Activated naive CD8-positive, alpha-beta T cell treated with anti-CD3 and anti-CD28 coated beads, Interleukin-2, amount 10 ng/mL, durations not matched to agents 7 days and 5 days (primary cell): ENCODE measurements around the gene GNA15. TPM values are rescaled to one million over a fixed set of nuclear protein-coding genes. Genes with fewer than 3 reads are reported as not detected.

Source experiments
- ATAC-seq: fragments of 150-1000 bp; cut with Tn5 transposase; one replicate; pipeline ENCODE4 v1.10.0; 2021; ENCODE audit warnings: low read depth, moderate library complexity
- POLR2A ChIA-PET: fragments of 350-600 bp; sonication (Branson Sonifier 250); formaldehyde crosslinking; loops from one replicate; lab custom pipeline; 2021; ENCODE audit warnings: antibody characterized with exemption; lab: Charles Lee
- DNase-seq: peaks from one replicate; pipeline ENCODE4 v3.0.0; 2021
- H3K27ac Mint-ChIP-seq: one replicate; pipeline ENCODE4 v1.8.0; 2022; ENCODE audit warnings: mild to moderate bottlenecking, mixed read lengths
- H3K27me3 Mint-ChIP-seq: one replicate; pipeline ENCODE4 v1.8.0; 2022; ENCODE audit warnings: mild to moderate bottlenecking, moderate library complexity, mixed read lengths
- H3K36me3 Mint-ChIP-seq: one replicate; pipeline ENCODE4 v1.8.0; 2021; ENCODE audit warnings: mild to moderate bottlenecking, mixed read lengths
- H3K4me1 Mint-ChIP-seq: one replicate; pipeline ENCODE4 v1.8.0; 2021; ENCODE audit warnings: mixed read lengths
- H3K4me3 Mint-ChIP-seq: one replicate; pipeline ENCODE4 v1.8.0; 2022; ENCODE audit warnings: mild to moderate bottlenecking, moderate library complexity, mixed read lengths
- H3K9me3 Mint-ChIP-seq: one replicate; pipeline ENCODE4 v1.8.0; 2021; ENCODE audit warnings: mixed read lengths
- total RNA-seq, 2 experiments: library from RNA; stranded (reverse); gene quantifications; one replicate each; pipeline ENCODE4 v1.2.3, GENCODE V29; 2021

Gene GNA15
- total RNA-seq, 2 experiments from 2014 or later: 17.9 to 19.5 TPM

DNA sequence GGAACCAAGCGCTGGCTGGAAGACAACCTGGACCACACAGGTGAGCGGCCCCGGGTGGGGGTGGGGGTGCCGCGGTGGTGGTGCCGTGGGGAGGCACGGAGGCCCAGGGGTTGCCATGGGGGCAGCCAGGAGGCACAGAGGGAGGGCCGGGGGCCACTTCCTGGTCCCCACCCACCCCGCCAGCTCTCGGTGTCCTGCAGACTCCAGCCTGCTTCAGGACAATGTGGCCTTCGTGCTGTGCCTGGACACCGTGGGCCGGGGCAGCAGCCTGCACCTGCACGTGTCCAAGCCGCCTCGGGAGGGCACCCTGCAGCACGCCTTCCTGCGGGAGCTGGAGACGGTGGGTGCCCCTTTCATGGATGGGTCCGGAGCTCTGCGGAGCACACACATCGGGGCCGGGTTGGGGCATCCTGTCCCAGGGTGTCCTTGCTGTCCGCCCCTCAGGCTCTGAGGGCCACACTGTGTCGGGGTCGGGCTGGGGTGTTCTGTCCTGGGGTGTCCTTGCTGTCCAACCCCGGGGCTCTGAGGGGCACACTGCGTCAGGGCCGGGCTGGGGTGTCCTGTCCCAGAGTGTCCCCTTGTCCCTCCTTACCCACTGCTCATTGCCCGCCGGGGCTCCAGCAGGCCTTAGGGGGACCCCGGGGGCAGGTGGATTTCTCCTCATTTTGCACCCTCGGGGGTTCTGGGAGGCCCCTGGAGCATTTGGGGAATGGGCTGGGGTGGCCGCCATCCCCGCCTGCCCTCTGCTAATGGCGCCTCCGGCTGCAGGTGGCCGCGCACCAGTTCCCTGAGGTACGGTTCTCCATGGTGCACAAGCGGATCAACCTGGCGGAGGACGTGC lies 68.2 kb downstream of the GNA15 start:
- no peak for ATAC-seq

DNA sequence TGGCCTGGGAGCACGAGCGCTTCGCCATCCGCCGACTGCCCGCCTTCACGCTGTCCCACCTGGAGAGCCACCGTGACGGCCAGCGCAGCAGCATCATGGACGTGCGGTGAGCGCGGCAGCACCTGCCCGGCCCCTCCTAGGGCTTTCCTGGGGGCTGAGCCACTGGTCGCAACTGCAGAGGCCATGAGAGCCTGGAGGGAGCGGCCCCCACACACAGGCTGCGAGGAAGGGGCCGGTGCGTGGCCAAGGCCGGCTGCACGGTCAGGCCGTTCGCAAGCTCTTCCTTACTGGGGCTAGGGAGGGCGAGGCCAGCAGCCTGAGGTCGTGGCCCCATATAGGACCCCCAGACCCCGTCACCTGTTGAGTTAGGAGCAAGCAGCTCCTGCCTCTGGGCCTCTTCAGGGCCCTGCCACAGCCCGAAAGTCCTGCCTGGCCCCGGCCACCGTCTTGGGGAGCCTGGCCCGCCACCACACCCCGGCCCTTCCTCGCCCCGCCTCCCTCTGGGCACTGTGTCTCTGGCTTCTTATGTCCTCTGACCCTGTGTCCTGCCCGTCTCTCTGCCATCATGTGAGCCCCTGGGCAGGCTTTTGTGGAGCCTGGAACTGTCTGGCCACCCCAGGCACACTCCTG lies 68.9 kb downstream of the GNA15 start:
- POLR2A ChIA-PET: no interaction called here
- no peaks in the 10 kb centered on the region for H3K9me3 Mint-ChIP-seq
- DNase-seq (no peak), ATAC-seq (no peak)
- H3K4me1 Mint-ChIP-seq: no peaks in the 10 kb centered on the region
- no peak overlapping the region for H3K27ac Mint-ChIP-seq
- no peak overlapping the region for H3K4me3 Mint-ChIP-seq
- no peaks in the 10 kb centered on the region for H3K36me3 Mint-ChIP-seq
- H3K27me3 Mint-ChIP-seq: no peaks in the 10 kb centered on the region

More for the DNA sequence above, 68.2 kb downstream of the GNA15 start:
- Mint-ChIP-seq H3K4me3 (no peak overlapping the region), H3K4me1 (no peaks in the 10 kb centered on the region), H3K27ac (no peak overlapping the region), H3K9me3 (no peaks in the 10 kb centered on the region), H3K36me3 (no peaks in the 10 kb centered on the region), H3K27me3 (no peaks in the 10 kb centered on the region)
- POLR2A ChIA-PET: interaction anchor here (1.6 kb wide), 1 partner anchor 18 kb away, joined by 4 read pairs; the partner anchor contains the start of gene NCLN
- no peak for DNase-seq

DNA sequence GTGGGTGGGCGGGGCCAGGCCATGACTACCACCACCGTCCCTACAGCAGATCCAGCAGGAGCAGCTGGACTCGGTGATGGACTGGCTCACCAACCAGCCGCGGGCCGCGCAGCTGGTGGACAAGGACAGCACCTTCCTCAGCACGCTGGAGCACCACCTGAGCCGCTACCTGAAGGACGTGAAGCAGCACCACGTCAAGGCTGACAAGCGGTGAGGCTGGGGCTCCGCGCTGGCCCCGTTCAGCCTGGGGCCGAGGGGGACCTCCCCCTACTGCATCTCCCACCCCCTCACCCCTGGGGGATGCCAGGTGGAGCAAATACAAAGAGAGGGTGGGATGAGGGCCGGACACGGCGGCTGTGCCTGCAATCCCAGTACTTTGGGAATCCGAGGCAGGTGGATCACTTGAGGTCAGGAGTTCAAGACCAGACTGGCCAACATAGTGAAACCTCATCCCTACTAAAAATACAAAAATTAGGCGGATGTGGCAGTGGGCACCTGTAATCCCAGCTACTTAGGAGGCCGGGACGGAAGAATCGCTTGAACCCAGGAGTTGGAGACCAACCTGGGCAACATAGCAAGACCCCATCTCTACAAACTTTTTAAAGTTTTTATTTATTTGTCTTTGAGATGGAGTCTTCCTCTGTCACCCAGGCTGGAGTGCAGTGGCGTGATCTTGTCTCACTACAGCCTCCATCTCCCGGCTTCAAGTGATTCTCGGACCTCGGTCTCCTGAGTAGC lies 70.6 kb downstream of the GNA15 start:
- Mint-ChIP-seq H3K9me3 (no peaks in the 10 kb centered on the region), H3K4me1 (no peaks in the 10 kb centered on the region), H3K27me3 (no peaks in the 10 kb centered on the region), H3K4me3 (no peak overlapping the region), H3K36me3 (no peaks in the 10 kb centered on the region), H3K27ac (no peak overlapping the region)
- ATAC-seq: no peak
- POLR2A ChIA-PET: interaction anchor here (0.7 kb wide), 2 partner anchors 45 to 1351 kb away, joined by 3 to 4 read pairs; no protein-coding TSS in a partner anchor
- DNase-seq: no peak

DNA sequence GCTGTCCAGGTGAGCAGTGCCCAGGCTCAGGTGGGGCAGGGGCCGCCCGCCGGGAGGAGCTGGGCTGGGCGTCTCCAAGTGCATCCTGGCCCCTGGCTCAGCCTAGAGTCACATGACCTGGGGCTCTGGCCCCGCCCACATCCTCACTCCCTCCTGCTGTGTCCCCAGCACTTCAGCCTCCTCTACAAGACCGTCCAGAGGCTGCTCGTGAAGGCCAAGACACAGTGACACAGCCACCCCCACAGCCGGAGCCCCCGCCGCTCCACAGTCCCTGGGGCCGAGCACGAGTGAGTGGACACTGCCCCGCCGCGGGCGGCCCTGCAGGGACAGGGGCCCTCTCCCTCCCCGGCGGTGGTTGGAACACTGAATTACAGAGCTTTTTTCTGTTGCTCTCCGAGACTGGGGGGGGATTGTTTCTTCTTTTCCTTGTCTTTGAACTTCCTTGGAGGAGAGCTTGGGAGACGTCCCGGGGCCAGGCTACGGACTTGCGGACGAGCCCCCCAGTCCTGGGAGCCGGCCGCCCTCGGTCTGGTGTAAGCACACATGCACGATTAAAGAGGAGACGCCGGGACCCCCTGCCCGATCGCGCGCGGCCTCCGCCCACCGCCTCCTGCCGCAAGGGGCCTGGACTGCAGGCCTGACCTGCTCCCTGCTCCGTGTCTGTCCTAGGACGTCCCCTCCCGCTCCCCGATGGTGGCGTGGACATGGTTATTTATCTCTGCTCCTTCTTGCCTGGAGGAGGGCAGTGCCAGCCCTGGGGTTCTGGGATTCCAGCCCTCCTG lies 71.8 kb downstream of the GNA15 start:
- POLR2A ChIA-PET: interaction anchor here (1.0 kb wide), 1 partner anchor 25 kb away, joined by 3 read pairs; no protein-coding TSS in a partner anchor
- DNase-seq: no peak
- no peak overlapping the region for H3K4me3 Mint-ChIP-seq
- ATAC-seq: no peak
- H3K27ac Mint-ChIP-seq: no peak overlapping the region
- H3K4me1 Mint-ChIP-seq: no peaks in the 10 kb centered on the region
- H3K9me3 Mint-ChIP-seq: no peaks in the 10 kb centered on the region
- no peaks in the 10 kb centered on the region for H3K36me3 Mint-ChIP-seq
- no peaks in the 10 kb centered on the region for H3K27me3 Mint-ChIP-seq

DNA sequence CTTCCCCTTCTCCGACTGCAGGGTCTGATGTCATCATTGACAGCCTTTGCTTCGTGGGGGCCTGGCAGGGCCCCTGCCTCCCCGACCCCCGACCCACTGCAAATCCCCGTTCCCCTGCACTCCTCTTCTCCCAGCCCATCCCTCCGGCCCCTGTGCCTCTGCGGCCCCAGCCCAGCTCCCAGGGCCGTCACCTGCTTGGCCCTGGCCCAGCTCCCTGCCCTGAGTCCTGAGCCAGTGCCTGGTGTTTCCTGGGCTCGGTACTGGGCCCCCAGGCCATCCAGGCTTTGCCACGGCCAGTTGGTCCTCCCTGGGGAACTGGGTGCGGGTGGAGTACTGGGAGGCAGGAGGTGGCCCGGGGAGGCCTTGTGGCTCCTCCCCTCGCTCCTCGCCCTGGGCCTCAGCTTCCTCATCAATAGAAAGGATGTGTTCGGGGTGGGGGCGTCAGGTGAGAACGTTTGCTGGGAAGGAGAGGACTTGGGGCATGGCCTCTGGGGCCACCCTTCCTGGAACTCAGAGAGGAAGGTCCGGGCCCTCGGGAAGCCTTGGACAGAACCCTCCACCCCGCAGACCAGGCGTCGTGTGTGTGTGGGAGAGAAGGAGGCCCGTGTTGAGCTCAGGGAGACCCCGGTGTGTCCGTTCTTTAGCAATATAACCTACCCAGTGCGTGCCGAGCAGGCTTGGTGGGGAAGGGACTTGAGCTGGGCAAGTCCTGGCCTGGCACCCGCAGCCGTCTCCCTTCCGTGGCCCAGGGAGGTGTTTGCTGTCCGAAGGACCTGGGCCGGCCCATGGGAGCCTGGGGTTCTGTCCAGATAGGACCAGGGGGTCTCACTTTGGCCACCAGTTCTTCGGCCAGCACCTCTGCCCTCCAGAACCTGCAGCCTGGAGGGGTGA lies 72.7 kb downstream of the GNA15 start:
- Mint-ChIP-seq H3K36me3 (no peaks in the 10 kb centered on the region), H3K27ac (no peak overlapping the region), H3K4me3 (no peak overlapping the region), H3K4me1 (peaks cover 2% of the 10 kb centered on the region), H3K9me3 (no peaks in the 10 kb centered on the region), H3K27me3 (no peaks in the 10 kb centered on the region)
- DNase-seq (no peak), ATAC-seq (no peak)
- POLR2A ChIA-PET: interaction anchor here (1.0 kb wide), 1 partner anchor 25 kb away, joined by 3 read pairs; no protein-coding TSS in a partner anchor

DNA sequence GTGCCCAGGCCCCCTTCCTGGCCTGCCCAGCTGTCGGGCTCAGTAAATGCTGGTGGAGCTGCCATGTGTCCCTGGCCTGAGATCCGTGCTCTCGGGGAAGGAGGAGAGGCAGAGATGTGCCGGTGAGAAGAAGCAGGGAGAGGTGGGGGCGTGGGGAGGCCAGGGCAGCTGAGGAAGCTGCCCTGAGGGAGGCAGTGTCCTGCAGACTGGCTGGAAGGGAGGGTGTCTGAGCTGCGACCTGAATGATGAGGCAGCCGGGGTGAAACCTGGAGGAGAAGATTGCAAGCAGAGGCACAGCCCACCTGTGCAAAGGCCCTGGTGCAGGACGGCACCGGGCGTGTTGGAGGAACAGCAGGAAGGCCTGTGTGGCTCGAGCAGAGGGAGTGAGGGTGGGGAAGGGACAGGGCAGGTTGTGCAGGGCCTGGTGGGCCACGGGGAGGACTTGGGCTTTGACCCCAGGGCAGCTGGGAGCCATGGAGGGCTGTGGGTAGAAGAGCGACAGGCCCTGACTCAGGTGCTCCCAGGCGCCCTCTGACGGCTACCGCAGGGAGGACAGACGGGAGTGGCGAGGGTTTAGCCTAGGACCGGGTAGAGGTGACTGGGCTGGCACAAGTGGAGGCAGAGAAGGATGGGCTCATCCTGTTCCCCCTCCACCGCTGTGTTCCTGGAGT lies 74.6 kb downstream of the GNA15 start:
- ATAC-seq (peak; percentile 81), DNase-seq (peak; percentile 80)
- Mint-ChIP-seq H3K36me3 (no peaks in the 10 kb centered on the region), H3K4me3 (no peak overlapping the region), H3K4me1 (peaks cover 2% of the 10 kb centered on the region), H3K27ac (no peak overlapping the region), H3K27me3 (no peaks in the 10 kb centered on the region), H3K9me3 (no peaks in the 10 kb centered on the region)
- POLR2A ChIA-PET: no interaction called here

DNA sequence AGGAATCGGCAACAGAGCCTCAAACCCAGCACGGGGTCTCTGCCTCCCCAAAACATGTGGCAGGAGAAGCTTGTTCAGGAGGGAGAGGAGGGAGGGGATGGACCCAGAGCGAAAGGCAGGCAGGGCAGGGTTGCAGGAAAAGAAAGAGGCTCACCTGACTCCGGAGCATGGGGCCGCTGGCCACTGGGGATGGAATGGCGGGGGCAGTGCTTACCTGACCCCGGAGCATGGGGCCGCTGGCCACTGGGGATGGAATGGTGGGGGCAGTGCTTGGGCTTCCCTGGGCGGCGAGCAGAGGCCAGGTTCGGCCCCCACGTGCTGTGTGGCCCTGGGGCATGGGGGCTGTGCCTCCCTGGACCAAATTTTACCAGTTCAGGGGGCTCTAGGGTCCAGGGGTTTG lies 75.4 kb downstream of the GNA15 start:
- POLR2A ChIA-PET: no interaction called here
- H3K27me3 Mint-ChIP-seq: no peaks in the 10 kb centered on the region
- H3K36me3 Mint-ChIP-seq: no peaks in the 10 kb centered on the region
- no peak overlapping the region for H3K27ac Mint-ChIP-seq
- H3K4me3 Mint-ChIP-seq: no peak overlapping the region
- ATAC-seq (no peak), DNase-seq (no peak)
- no peaks in the 10 kb centered on the region for H3K9me3 Mint-ChIP-seq
- H3K4me1 Mint-ChIP-seq: peaks cover 2% of the 10 kb centered on the region

DNA sequence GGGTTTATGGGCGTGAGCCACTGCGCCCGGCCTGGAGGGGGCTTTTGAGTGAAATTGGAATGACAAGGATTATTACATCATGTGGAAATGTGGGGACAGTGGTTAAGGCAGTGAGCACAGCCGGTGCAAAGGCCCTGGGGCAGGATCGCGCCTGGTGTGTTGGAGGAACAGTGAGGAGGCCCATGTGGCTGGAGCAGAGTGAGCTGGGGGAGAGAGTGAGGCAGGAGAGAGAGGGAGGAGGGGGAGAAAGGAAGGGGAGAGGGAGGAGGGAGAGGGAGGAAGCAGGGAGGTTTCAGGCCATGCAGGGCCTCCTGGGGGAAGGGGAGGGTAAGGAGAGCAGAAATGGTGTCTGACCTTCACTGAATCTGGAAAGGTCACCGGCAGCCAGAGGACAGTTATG lies 77.3 kb downstream of the GNA15 start:
- no peaks in the 10 kb centered on the region for H3K36me3 Mint-ChIP-seq
- ATAC-seq: no peak
- peak overlapping the region; percentile 47 for H3K27ac Mint-ChIP-seq
- H3K9me3 Mint-ChIP-seq: no peaks in the 10 kb centered on the region
- no peak for DNase-seq
- H3K27me3 Mint-ChIP-seq: no peaks in the 10 kb centered on the region
- POLR2A ChIA-PET: no interaction called here
- H3K4me1 Mint-ChIP-seq: peaks cover 2% of the 10 kb centered on the region
- no peak overlapping the region for H3K4me3 Mint-ChIP-seq

Other genes with a start within 250 kb of the GNA15 start
- 1 to 10 TPM; 4.7 to 5.7 TPM for gene ZNF57, start 235.1 kb upstream of the GNA15 start, total RNA-seq
- 1 to 10 TPM; 5.0 to 5.1 TPM for gene ZNF77, start 191.1 kb upstream of the GNA15 start, total RNA-seq
- gene TLE6, start 158.5 kb upstream of the GNA15 start, total RNA-seq: 1 to 10 TPM; 4.4 to 5.4 TPM
- gene TLE2, start 106.8 kb upstream of the GNA15 start, total RNA-seq: 1 to 10 TPM; 3.9 to 5.0 TPM
- gene TLE5, start 73.5 kb upstream of the GNA15 start, total RNA-seq: 100 to 1,000 TPM; 697 to 718 TPM
- gene GNA11, start 41.7 kb upstream of the GNA15 start, total RNA-seq: under 1 TPM; 0.44 to 0.71 TPM
- gene S1PR4, start 42.7 kb downstream of the GNA15 start, total RNA-seq: 100 to 1,000 TPM; 133 to 134 TPM
- gene NCLN, start 49.9 kb downstream of the GNA15 start, total RNA-seq: 10 to 100 TPM; 51.1 to 53.8 TPM
- under 1 TPM in 1 of 2 experiments, not detected in 1; 0.14 TPM for gene CELF5, start 88.6 kb downstream of the GNA15 start, total RNA-seq
- gene NFIC, start 230.6 kb downstream of the GNA15 start, total RNA-seq: 10 to 100 TPM; 18.0 to 19.3 TPM